GM12878 (cell line): Measurements from ENCODE around the gene RBMX.

Experiments
- EZH2 ChIP-seq: IDR thresholded peaks from 2 replicates; pipeline ENCODE4 v1.6.1; 2012; ENCODE audit warnings: low read depth, mild to moderate bottlenecking, control low read depth, inconsistent platforms, low read length, borderline replicate concordance; ENCODE audit not compliant: control insufficient read depth
- IRF5 ChIP-seq: fragments of 450-650 bp; IDR thresholded peaks from 2 replicates; pipeline ENCODE4 v1.6.1; 2017; ENCODE audit warnings: borderline replicate concordance

- no peak for TF ChIP-seq EZH2
- no peak for TF ChIP-seq IRF5
Observed at GRCh38 chrX:136907621-136908020, 27.1 kb upstream of the RBMX start.
